ENCODE results near the gene HSBP1L1. TPM values are rescaled to one million over a fixed set of nuclear protein-coding genes. Genes with fewer than 3 reads are reported as not detected.
A peak's percentile ranks its signal among the peaks of the same experiment; 100 is the strongest.

The HSBP1L1 gene
- total RNA-seq: 6.8 and 8.1 TPM in 2 replicates

- intact Hi-C loops (cut with micrococcal nuclease): loop anchor here (1.0 to 2.0 kb wide), 2 partner anchors 13 to 70 kb away; partner anchors contain the start of genes RBFA and SLC66A2
- H3K4me3 Mint-ChIP-seq: peak within 1 kb of the TSS; percentile 82
- H3K36me3 Mint-ChIP-seq (ENCODE audit: low read depth): peaks cover 9% of the 10 kb centered on the region
- H3K9me3 Mint-ChIP-seq: no peaks in the 10 kb centered on the region
- H3K4me1 Mint-ChIP-seq: peaks cover 31% of the 10 kb centered on the region
- H3K27me3 Mint-ChIP-seq: peaks cover 3% of the 10 kb centered on the region
- peak; percentile 94 for DNase-seq
- H3K27ac Mint-ChIP-seq: peak within 1 kb of the TSS; percentile 84
Observed at GRCh38 chr18:79964330-79965118, at the start of gene HSBP1L1. Gene HSBP1L1, plus strand, starts transcription at chr18:79964643. Its CDS starts 93 bp downstream, at chr18:79964736.

GRCh38 chr18:79915161-79916127 lies 49.0 kb upstream of the HSBP1L1 start:
- H3K9me3 Mint-ChIP-seq: no peaks in the 10 kb centered on the region
- no peak overlapping the region for H3K4me3 Mint-ChIP-seq
- H3K27ac Mint-ChIP-seq: no peak overlapping the region
- no peak for DNase-seq
- H3K36me3 Mint-ChIP-seq (ENCODE audit: low read depth): peaks cover 57% of the 10 kb centered on the region
- peaks cover 14% of the 10 kb centered on the region for H3K4me1 Mint-ChIP-seq
- intact Hi-C loops (cut with micrococcal nuclease): no loop called here
- no peaks in the 10 kb centered on the region for H3K27me3 Mint-ChIP-seq

- peaks cover 11% of the 10 kb centered on the region for H3K4me1 Mint-ChIP-seq
- intact Hi-C loops (cut with micrococcal nuclease): no loop called here
- no peak overlapping the region for H3K4me3 Mint-ChIP-seq
Observed at GRCh38 chr18:79916128-79916494, 48.3 kb upstream of the HSBP1L1 start.

GRCh38 chr18:79916546-79917168 lies 47.8 kb upstream of the HSBP1L1 start:
- H3K4me3 Mint-ChIP-seq: no peak overlapping the region
- H3K9me3 Mint-ChIP-seq: no peaks in the 10 kb centered on the region
- no peak overlapping the region for H3K27ac Mint-ChIP-seq
- peaks cover 53% of the 10 kb centered on the region for H3K36me3 Mint-ChIP-seq (ENCODE audit: low read depth)
- peaks cover 11% of the 10 kb centered on the region for H3K4me1 Mint-ChIP-seq
- H3K27me3 Mint-ChIP-seq: no peaks in the 10 kb centered on the region
- intact Hi-C loops (cut with micrococcal nuclease): no loop called here
- DNase-seq: no peak

More at GRCh38 chr18:79916128-79916494, 48.3 kb upstream of the HSBP1L1 start:
- no peak for DNase-seq
- peaks cover 52% of the 10 kb centered on the region for H3K36me3 Mint-ChIP-seq (ENCODE audit: low read depth)
- H3K27me3 Mint-ChIP-seq: no peaks in the 10 kb centered on the region
- no peaks in the 10 kb centered on the region for H3K9me3 Mint-ChIP-seq
- H3K27ac Mint-ChIP-seq: no peak overlapping the region

GRCh38 chr18:79917169-79917852 lies 47.1 kb upstream of the HSBP1L1 start:
- Mint-ChIP-seq H3K9me3 (no peaks in the 10 kb centered on the region), H3K27me3 (no peaks in the 10 kb centered on the region), H3K4me1 (peaks cover 11% of the 10 kb centered on the region), H3K27ac (no peak overlapping the region), H3K4me3 (no peak overlapping the region), H3K36me3 (ENCODE audit: low read depth) (peaks cover 55% of the 10 kb centered on the region)
- intact Hi-C loops (cut with micrococcal nuclease): no loop called here
- DNase-seq: no peak

GRCh38 chr18:79917853-79918614 lies 46.4 kb upstream of the HSBP1L1 start:
- intact Hi-C loops (cut with micrococcal nuclease): no loop called here
- peaks cover 10% of the 10 kb centered on the region for H3K4me1 Mint-ChIP-seq
- H3K27me3 Mint-ChIP-seq: no peaks in the 10 kb centered on the region
- DNase-seq: no peak
- no peak overlapping the region for H3K4me3 Mint-ChIP-seq
- peaks cover 53% of the 10 kb centered on the region for H3K36me3 Mint-ChIP-seq (ENCODE audit: low read depth)
- peak overlapping the region; percentile 48 for H3K27ac Mint-ChIP-seq
- H3K9me3 Mint-ChIP-seq: no peaks in the 10 kb centered on the region

GRCh38 chr18:79918615-79919011 lies 45.8 kb upstream of the HSBP1L1 start:
- Mint-ChIP-seq H3K4me1 (peaks cover 6% of the 10 kb centered on the region), H3K27ac (no peak overlapping the region), H3K27me3 (no peaks in the 10 kb centered on the region), H3K36me3 (ENCODE audit: low read depth) (peaks cover 54% of the 10 kb centered on the region), H3K9me3 (no peaks in the 10 kb centered on the region), H3K4me3 (no peak overlapping the region)
- no peak for DNase-seq
- intact Hi-C loops (cut with micrococcal nuclease): no loop called here

GRCh38 chr18:79919089-79919488 lies 45.4 kb upstream of the HSBP1L1 start:
- no peak overlapping the region for H3K4me3 Mint-ChIP-seq
- H3K27ac Mint-ChIP-seq: no peak overlapping the region
- intact Hi-C loops (cut with micrococcal nuclease): no loop called here
- no peak for DNase-seq
- H3K27me3 Mint-ChIP-seq: no peaks in the 10 kb centered on the region
- peaks cover 4% of the 10 kb centered on the region for H3K4me1 Mint-ChIP-seq
- H3K36me3 Mint-ChIP-seq (ENCODE audit: low read depth): peaks cover 55% of the 10 kb centered on the region
- no peaks in the 10 kb centered on the region for H3K9me3 Mint-ChIP-seq

GRCh38 chr18:79921984-79922965 lies 42.2 kb upstream of the HSBP1L1 start:
- DNase-seq: no peak
- intact Hi-C loops (cut with micrococcal nuclease): no loop called here
- H3K36me3 Mint-ChIP-seq (ENCODE audit: low read depth): peaks cover 42% of the 10 kb centered on the region
- H3K9me3 Mint-ChIP-seq: no peaks in the 10 kb centered on the region
- no peak overlapping the region for H3K27ac Mint-ChIP-seq
- no peak overlapping the region for H3K4me3 Mint-ChIP-seq
- peaks cover 2% of the 10 kb centered on the region for H3K4me1 Mint-ChIP-seq
- H3K27me3 Mint-ChIP-seq: no peaks in the 10 kb centered on the region

GRCh38 chr18:79922971-79923411 lies 41.5 kb upstream of the HSBP1L1 start:
- H3K36me3 Mint-ChIP-seq (ENCODE audit: low read depth): peaks cover 39% of the 10 kb centered on the region
- intact Hi-C loops (cut with micrococcal nuclease): no loop called here
- no peak for DNase-seq
- no peaks in the 10 kb centered on the region for H3K9me3 Mint-ChIP-seq
- H3K27me3 Mint-ChIP-seq: no peaks in the 10 kb centered on the region
- no peak overlapping the region for H3K4me3 Mint-ChIP-seq
- no peak overlapping the region for H3K27ac Mint-ChIP-seq
- peaks cover under 1% of the 10 kb centered on the region for H3K4me1 Mint-ChIP-seq

GRCh38 chr18:79923896-79924585 lies 40.4 kb upstream of the HSBP1L1 start:
- intact Hi-C loops (cut with micrococcal nuclease): no loop called here
- H3K27me3 Mint-ChIP-seq: no peaks in the 10 kb centered on the region
- peaks cover 4% of the 10 kb centered on the region for H3K9me3 Mint-ChIP-seq
- peaks cover 43% of the 10 kb centered on the region for H3K36me3 Mint-ChIP-seq (ENCODE audit: low read depth)
- H3K4me3 Mint-ChIP-seq: no peak overlapping the region
- no peaks in the 10 kb centered on the region for H3K4me1 Mint-ChIP-seq
- no peak for DNase-seq
- H3K27ac Mint-ChIP-seq: no peak overlapping the region

All from activated CD4-positive, alpha-beta T cell treated with anti-CD3 and anti-CD28 coated beads, Interleukin-2, amount 10 ng/mL, durations not matched to agents 24 days and 14 days (primary cell).